ENCODE results near the gene TGFBR3. TPM values are rescaled to one million over a fixed set of nuclear protein-coding genes. Genes with fewer than 3 reads are reported as not detected.

Gene TGFBR3
- total and polyA plus RNA-seq, 2 of the 4 experiments (the other 2 are of a cell fraction) = 3.0 to 11.3 TPM

GRCh38 chr1:91669584-91670350 is 216.2 kb downstream of the TGFBR3 start:
- dilution Hi-C loops (cut with HindIII; ENCODE audit: low sequenced_read_pairs, unreplicated experiment) = no loop called here
- no peak overlapping the region for H3K4me3 ChIP-seq (ENCODE audit: insufficient read depth, low read depth, low read length)
- ATAC-seq (ENCODE audit: low read depth) = no peak

More at GRCh38 chr1:91669584-91670350, 216.2 kb downstream of the TGFBR3 start:
- no peak overlapping the region for H2BK120ac ChIP-seq (ENCODE audit: low read depth, low read length)
- no peaks in the 10 kb centered on the region for H4K20me1 ChIP-seq (ENCODE audit: insufficient read depth, low read length)
- H3K4me2 ChIP-seq (ENCODE audit: low read depth, low read length) = no peak overlapping the region
- H2AK5ac ChIP-seq (ENCODE audit: low read depth, low read length) = no peak overlapping the region
- in situ Hi-C loops (cut with MboI; ENCODE audit: low sequenced_read_pairs) (no loop called here), intact Hi-C loops (cut with micrococcal nuclease) (no loop called here)
- no peak overlapping the region for H2BK15ac ChIP-seq (ENCODE audit: low read depth, low read length)
- H3K4ac ChIP-seq (ENCODE audit: low read depth, low read length) = no peak overlapping the region
- no peak overlapping the region for H2BK20ac ChIP-seq (ENCODE audit: low read depth, low read length)
- H3K36me3 ChIP-seq (ENCODE audit: control insufficient read depth, insufficient read depth, low read length) = no peaks in the 10 kb centered on the region
- H3K14ac ChIP-seq (replicated peaks; ENCODE audit: low read depth, low read length) = no peak overlapping the region
- H2AK9ac ChIP-seq (replicated peaks; ENCODE audit: low read depth, low read length, poor library complexity) = no peak overlapping the region
- no peak overlapping the region for H3K9ac ChIP-seq (ENCODE audit: low read depth, low read length)
- H3K79me1 ChIP-seq (ENCODE audit: low read depth in 1 of 2, low read length in 2 of 2) = no peaks in the 10 kb centered on the region
- ChIA-PET POLR2A (ENCODE audit: unreplicated experiment) (no interaction called here), CTCF (no interaction called here)
- H2AFZ ChIP-seq (replicated peaks; ENCODE audit: low read length, poor library complexity) = no peak overlapping the region
- H2BK5ac ChIP-seq (ENCODE audit: low read depth, low read length, poor library complexity, severe bottlenecking) = no peak overlapping the region
- 97% methylated on average over 19 of the region's 25 CpGs; no CpG with 5 or more reads in 1 of the 2 experiments for WGBS, 2 experiments (ENCODE audit: extremely low coverage in 2 of 2, insufficient read length in 1 of 2)
- H4K5ac ChIP-seq (ENCODE audit: low read depth, low read length) = no peak overlapping the region
- no TSS peak for BruUV-seq (replicated peaks)
- no peak overlapping the region for H4K8ac ChIP-seq (ENCODE audit: low read depth in 2 of 2, low read length in 2 of 2)
- H3K9me3 ChIP-seq (ENCODE audit: control insufficient read depth, insufficient read depth, low read length) = no peaks in the 10 kb centered on the region
- no peak overlapping the region for H3K23ac ChIP-seq (ENCODE audit: low read depth, low read length)
- H3K9me1 ChIP-seq (ENCODE audit: insufficient read depth, low read length) = no peaks in the 10 kb centered on the region
- H3K4me1 ChIP-seq (ENCODE audit: control insufficient read depth, insufficient read depth, low read length) = no peaks in the 10 kb centered on the region
- H3K18ac ChIP-seq (ENCODE audit: low read depth, low read length) = no peak overlapping the region
- H4K91ac ChIP-seq (ENCODE audit: insufficient read depth, low read depth, low read length) = no peak overlapping the region
- no peak overlapping the region for H3K27ac ChIP-seq (ENCODE audit: insufficient read depth, low read length)
- DNase-seq = no peak
- H3K27me3 ChIP-seq (ENCODE audit: control insufficient read depth, insufficient read depth, low read length) = no peaks in the 10 kb centered on the region
- H3K56ac ChIP-seq (ENCODE audit: extremely low read depth, insufficient read depth, low read length) = no peak overlapping the region
- TF ChIP-seq FOS (IDR thresholded peaks at IDR 0.05; ENCODE audit: low read depth, low read length) = no peak
- TF ChIP-seq RAD21 (IDR thresholded peaks at IDR 0.05; ENCODE audit: low read length) = no peak
- no peak for TF ChIP-seq BHLHE40 (IDR thresholded peaks at IDR 0.05; ENCODE audit: low read depth, low read length)
- TF ChIP-seq SMC3 (IDR thresholded peaks at IDR 0.05; ENCODE audit: low read depth, low read length) = no peak
- no peak for TF ChIP-seq CEBPB (IDR thresholded peaks at IDR 0.05; ENCODE audit: low read depth, low read length)
- no peak for TF ChIP-seq RFX5 (IDR thresholded peaks at IDR 0.05; ENCODE audit: low read depth, low read length)
- no peak for TF ChIP-seq CTCF (conservative IDR thresholded peaks at IDR 0.05; ENCODE audit: low read depth, low read length)
- no peak for TF ChIP-seq MXI1 (IDR thresholded peaks at IDR 0.05; ENCODE audit: borderline replicate concordance, low read depth, low read length)
